COLO829 (cell line): ENCODE data around the gene OVAAL.

Source experiments
- DNase-seq: peaks from one replicate; pipeline ENCODE4 v3.0.0; 2012; ENCODE audit warnings: low spot score

OVAAL gene

GRCh38 chr1:180571060-180571831, 12.5 kb downstream of the OVAAL start:
- DNase-seq: no peak

GRCh38 chr1:180571832-180572636, 13.3 kb downstream of the OVAAL start:
- no peak for DNase-seq

- no peak for DNase-seq
Measured at GRCh38 chr1:180572760-180573159, 14.0 kb downstream of the OVAAL start.

- no peak for DNase-seq
Measured at GRCh38 chr1:180574031-180574713, 15.4 kb downstream of the OVAAL start.

GRCh38 chr1:180577361-180577760, 18.6 kb downstream of the OVAAL start:
- DNase-seq: no peak

- no peak for DNase-seq
Measured at GRCh38 chr1:180579961-180580611, 21.3 kb downstream of the OVAAL start.

GRCh38 chr1:180581635-180582039, 22.9 kb downstream of the OVAAL start:
- DNase-seq: no peak

GRCh38 chr1:180584869-180585268, 26.1 kb downstream of the OVAAL start:
- DNase-seq: no peak

GRCh38 chr1:180585994-180586359, 27.2 kb downstream of the OVAAL start:
- DNase-seq: no peak

- DNase-seq: no peak
Measured at GRCh38 chr1:180586671-180587155, 27.9 kb downstream of the OVAAL start.

- DNase-seq: no peak
Measured at GRCh38 chr1:180588121-180588520, 29.4 kb downstream of the OVAAL start.

GRCh38 chr1:180590889-180591288, 32.1 kb downstream of the OVAAL start:
- no peak for DNase-seq

GRCh38 chr1:180593382-180593781, 34.6 kb downstream of the OVAAL start:
- DNase-seq: no peak

- no peak for DNase-seq
Measured at GRCh38 chr1:180594723-180595122, 36.0 kb downstream of the OVAAL start.

GRCh38 chr1:180595966-180596365, 37.2 kb downstream of the OVAAL start:
- DNase-seq: no peak

- no peak for DNase-seq
Measured at GRCh38 chr1:180597520-180597919, 38.8 kb downstream of the OVAAL start.

- DNase-seq: no peak
Measured at GRCh38 chr1:180598333-180598974, 39.7 kb downstream of the OVAAL start.

- no peak for DNase-seq
Measured at GRCh38 chr1:180600343-180600742, 41.6 kb downstream of the OVAAL start.

- no peak for DNase-seq
Measured at GRCh38 chr1:180601512-180601911, 42.7 kb downstream of the OVAAL start.

GRCh38 chr1:180603223-180603849, 44.6 kb downstream of the OVAAL start:
- no peak for DNase-seq

GRCh38 chr1:180603850-180604226, 45.1 kb downstream of the OVAAL start:
- DNase-seq: no peak
